Measurements from ENCODE around the gene CRYBA2.

CRYBA2 gene

DNA sequence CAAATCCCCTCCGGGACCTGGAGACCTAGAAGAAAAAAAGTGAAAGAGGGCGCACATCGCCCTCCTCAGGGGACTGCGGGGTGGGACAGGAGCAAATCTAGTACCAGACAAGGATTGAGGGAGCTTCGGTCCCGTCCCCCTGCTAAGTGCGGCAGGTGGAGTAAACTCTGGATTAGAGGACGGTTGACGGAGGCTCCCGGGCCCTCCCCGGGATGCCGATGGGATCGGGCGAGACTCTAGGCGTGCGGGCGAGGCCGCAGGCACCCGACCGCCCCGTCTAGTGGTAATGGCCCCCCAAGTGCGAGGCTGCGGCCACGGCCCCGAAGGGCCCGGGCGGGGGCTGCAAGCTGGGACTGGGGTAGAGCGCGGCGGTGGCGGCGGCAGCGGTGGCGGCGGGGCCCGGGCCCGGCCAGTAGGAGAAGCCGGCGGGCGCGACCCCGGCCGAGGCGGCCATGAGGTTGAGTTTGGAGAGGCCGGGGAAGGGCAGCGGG is 11.8 kb downstream of the CRYBA2 start:
- no peak for DNase-seq

DNA sequence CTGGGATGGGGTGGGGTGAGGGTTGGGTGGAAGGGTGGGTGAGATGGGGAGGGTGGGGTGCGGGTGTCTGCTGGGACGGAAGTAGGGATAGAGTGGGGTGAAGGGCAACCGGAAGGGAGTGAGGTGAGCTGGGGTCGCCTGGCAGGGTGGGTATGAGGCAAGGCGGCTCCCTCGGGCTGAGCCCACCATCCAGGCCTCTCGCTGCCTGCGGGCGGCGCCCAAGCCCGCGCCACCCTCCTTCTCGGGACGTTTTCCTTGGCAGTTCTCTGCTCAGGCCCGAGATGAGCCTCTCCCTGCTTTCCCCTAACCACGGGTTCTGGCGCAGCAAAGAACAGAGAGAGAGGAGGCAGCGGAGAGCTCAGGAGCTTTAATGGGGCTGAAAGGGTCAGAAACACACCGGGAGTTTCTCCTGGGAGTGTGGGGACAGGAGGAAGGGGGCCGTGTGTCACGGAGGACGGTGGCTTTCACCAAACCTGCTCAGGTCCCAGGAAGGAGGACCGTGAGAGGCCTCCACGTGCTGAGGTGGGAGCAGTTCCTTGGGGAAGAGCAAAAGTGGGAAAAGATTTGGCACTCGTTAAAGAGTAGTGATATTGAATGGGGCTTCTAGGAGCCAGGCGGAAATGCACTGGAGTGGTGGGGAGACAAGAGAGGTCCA is 12.4 kb downstream of the CRYBA2 start:
- no peak for DNase-seq

DNA sequence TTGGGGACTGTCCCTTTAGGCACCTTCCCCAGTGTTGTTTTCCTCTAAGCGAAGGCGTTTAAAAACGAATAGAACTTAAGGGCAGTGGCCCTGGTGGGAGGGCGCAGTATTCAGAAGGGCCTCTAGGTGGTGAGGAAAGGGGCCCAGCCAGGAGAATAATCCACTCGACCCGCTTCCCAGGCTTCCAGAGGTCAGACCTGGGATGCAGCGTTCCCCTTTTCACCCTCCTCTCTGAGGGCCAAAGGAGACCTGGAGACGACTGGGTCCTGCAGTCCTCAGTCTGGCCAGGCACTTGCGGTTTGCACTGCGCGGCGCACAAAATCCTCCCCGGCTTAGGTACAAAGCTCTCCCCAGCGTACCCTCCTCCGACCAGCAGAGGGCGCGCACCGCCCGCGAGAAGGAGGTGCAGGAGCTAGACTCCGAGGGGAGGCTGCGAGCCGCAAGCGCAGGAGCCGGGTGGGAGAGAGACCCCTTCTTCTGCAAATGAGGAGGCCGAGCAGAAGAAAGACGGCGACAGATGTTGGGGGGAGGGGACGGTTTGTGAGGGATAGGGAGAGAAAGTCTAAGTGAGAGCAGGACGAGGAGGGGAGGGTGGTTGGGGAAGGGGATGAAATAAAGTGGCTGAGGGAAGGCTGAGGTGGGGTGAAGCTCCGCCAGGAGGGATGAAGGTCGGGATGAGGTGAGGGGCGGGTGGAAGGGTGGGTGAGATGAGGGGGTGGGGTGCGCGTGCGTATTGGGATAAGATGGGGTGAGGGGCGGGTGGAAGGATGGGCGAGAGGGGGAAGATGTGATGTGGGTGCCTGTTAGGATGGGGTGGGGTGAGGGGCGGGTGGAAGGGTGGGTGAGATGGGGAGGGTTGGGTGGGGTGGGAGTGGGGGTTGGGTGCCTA is 13.1 kb downstream of the CRYBA2 start:
- peak; percentile 81 for DNase-seq

DNA sequence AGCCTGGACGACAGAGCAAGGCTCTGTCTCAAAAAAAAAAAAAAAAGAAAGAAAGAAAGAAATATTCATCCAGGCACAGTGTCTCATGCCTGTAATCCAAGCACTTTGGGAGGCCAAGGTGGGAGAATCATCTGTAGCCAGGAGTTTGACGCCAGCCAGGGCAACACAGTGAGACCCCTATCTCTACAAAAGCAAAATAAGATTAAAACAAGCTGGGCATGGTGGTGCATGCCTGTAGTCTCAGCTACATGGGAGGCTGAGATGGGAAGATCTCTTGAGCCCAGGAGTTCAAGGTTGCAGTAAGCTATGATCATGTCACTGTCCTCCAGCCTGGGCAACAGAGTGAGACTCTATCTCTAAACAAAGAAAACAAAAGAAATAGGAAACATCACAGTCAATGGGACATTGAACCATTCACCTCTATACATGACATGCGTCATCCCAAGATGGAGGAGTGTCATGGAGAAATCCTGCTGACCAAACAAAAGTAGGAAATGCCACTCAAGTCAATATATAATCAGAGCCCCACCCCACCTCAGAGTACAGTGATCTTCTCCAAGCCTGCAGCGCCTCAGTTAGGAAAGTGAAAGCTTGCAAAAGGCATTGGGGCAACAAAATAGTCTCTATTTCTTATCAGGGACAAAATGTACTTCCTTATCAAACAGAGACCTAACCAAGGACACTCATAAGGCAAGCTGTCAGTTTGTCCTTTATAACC is 18.0 kb downstream of the CRYBA2 start:
- no peak for DNase-seq

DNA sequence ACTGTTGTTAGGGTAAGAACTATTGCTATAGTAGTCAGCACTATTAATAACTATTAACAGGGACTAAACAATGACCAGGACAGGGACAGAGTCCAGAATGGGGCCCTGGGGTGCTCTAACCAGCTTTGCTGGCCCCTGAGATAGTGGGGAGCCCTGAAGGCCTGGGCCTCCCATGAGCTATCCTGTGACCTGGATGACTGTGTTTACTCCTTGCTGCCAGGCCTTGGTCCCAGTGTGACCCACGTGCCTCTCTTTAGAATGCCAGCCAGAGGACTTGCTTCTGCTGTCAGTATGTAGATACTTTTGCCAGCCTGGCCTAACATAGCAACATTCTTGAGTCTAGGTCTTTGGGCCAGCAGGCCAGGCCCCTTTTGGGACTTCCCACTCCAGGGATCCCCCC is 22.3 kb downstream of the CRYBA2 start:
- DNase-seq = no peak

DNA sequence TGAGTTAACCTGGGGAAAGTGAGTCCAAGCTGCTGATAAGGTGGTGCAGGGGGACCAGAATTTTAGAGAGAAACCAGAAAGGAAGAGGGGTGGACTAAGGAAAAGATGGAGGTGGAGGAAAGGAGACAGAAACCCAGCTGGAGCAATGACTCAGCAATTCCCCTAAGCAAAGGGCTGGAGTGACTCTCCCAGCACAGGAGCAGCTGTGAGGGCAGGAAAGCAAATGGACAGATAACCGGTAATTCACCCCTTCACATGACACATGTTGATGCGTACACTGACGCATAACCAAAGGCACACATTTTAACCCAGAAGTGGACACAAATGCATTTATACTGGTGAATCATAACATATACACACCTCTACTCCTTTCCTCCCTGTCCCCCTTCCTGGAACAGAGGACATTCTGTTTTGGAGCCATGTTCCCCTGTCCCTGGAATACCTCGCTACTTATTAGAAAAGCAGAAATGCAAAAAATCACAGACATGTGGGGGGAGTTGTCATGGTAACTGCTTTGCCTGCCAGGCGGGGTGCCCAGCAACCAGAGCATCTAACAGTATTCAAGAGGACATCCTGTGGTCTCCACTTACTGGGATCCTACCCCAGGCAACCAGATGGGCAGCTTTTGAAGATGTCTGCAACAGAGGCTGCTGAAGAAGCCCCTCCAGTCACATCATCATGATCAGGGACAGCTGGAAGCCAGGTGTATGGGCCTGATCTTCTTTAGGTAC is 29.0 kb downstream of the CRYBA2 start:
- DNase-seq = no peak

DNA sequence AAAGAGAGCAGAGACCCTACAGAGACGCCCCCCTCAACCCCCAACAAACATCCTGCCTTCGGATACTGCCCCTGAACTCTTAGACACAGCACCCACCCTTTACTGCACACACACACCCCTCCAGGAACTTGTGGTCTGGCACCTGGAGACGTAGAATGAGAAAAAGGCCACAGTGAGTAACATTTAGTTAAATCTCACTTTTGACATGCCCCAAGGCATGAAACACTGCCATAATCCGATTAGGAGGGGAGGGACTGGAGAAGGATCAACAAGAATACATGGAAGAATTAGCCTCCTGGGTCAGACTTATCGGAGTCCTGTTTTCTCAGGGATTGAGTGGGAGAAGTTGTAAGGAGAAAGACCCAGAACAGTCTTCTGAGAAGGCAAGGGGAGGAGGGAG is 29.6 kb downstream of the CRYBA2 start:
- DNase-seq = no peak

DNA sequence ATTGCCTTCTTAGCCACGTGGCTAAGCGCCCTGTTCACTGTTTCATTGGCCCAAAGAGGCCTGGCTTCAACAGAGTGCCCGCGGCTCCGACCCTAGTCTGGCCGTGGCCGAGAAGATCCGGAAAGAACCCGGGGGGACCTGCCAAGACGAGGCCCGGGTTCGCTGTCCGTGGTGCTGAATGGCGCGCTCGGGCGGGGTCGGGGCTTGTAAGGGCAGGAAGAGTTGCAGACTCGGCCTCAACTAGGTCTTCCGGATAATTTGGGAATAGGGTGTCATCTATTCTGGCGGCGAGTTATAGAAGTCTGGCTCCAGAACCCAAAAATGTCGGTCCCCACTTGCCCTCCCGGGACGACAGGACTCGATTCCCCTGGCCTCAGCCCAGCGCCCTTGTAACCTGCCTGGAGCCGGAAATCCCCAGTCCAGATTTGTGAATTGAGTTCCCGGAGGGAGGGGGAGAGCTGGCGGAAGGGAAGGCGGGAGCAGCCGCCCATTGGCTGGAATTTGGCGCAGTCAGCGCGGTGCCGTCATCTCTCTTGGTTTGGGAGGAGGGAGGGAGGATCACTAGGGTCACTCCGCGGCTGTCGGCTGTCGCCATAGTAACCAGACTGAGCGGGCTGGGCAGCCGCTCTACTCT is 30.2 kb downstream of the CRYBA2 start:
- peak; percentile 79 for DNase-seq

DNA sequence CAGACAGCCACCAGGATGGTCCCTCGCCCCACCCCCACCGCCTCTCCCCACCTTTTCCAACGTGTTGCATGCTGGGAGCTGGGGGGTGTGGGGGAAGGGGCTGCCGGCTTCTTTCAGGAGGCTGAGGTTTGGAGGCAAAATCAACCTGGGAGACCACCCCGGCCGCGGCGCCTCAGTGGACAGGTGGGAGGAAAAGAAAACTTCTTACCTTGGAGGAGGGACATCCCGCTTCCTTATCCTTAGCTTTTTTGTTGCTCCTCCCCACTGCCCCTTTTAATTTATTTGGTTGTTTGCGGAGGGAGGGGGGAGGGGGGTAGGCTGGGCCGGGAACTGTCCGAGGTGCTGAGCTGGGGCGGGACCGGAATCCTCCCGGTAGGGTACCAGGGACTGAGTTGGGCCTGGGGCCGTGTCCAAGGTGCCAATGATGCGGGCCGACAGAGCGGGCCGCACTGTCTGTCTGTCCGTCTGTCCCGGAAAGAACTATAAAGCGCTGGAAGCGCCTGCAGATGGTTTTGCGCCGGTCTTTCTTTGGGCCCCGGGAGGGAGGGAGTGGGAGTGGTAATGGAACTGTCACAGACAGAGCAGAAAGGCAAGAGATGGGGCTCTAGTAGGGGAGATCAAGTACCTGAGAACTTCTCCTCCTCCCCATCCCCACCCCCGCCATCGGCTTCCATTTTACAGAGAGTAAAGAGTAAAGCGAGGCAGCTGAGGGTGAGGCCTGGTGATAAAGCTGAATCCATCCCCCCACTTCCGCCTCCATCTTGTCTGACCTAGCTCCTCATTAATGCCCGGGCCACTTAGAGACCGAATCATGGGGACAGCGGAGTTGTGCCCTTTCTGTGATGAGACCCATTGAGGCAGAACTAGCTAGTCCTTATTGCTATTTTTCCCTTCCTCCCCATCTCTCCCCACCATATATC is 31.3 kb downstream of the CRYBA2 start:
- DNase-seq = no peak

DNA sequence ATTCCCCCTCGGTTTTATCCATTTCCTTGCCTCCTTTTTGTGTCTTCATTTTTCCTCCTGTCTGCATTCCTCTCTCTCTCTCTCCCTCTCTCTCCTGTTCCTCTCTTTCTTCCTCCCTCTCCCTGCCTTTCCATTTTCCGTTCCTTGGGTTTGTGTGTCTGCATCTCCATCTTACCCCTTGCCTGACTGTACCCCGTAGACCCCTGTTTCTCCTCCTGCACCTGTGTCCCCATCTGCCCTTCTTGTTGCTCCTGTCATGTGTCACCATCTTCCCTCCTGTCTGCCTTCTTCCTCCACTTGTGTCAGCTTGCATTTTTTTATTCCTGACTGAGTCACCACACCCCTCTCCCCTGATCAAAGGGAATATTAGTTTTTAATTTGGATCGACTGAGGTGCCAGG is 32.0 kb downstream of the CRYBA2 start:
- no peak for DNase-seq

DNA sequence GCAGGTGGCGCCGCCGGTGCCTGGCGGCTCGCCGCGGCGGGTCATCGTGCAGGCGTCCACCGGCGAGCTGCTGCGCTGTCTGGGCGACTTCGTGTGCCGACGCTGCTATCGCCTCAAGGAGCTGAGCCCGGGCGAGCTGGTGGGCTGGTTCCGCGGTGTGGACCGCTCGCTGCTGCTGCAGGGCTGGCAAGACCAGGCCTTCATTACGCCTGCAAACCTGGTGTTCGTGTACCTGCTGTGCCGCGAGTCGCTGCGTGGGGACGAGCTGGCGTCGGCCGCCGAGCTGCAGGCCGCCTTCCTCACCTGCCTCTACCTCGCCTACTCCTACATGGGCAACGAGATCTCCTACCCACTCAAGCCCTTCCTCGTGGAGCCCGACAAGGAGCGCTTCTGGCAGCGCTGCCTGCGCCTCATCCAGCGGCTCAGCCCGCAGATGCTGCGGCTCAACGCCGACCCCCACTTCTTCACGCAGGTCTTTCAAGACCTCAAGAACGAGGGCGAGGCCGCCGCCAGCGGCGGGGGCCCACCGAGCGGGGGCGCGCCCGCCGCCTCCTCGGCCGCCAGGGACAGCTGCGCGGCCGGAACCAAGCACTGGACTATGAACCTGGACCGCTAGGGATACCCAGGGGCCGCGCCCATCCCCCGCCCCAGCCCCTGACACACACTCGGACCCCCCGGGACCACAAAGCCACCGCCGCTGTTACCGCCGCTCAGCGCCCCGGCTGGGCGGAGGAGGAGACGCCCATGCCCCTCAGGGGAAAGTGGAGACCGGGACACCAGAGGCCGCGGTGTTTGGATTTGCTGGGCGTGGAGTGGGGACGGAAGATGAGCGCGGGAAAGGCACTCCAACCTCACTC is 32.7 kb downstream of the CRYBA2 start:
- no peak for DNase-seq

DNA sequence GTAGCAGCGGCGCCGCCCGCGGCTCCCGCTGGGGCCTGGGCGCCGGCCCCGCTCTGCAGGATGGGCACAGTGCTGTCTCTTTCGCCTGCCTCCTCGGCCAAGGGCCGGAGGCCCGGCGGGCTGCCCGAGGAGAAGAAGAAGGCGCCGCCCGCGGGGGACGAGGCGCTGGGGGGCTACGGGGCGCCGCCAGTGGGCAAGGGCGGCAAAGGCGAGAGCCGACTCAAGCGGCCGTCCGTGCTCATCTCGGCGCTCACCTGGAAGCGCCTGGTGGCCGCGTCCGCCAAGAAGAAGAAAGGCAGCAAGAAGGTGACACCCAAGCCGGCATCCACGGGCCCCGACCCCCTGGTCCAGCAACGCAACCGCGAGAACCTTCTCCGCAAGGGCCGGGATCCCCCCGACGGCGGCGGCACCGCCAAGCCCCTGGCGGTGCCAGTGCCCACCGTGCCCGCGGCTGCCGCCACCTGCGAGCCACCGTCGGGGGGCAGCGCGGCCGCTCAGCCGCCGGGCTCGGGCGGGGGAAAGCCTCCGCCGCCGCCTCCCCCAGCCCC is 33.4 kb downstream of the CRYBA2 start:
- DNase-seq = no peak

DNA sequence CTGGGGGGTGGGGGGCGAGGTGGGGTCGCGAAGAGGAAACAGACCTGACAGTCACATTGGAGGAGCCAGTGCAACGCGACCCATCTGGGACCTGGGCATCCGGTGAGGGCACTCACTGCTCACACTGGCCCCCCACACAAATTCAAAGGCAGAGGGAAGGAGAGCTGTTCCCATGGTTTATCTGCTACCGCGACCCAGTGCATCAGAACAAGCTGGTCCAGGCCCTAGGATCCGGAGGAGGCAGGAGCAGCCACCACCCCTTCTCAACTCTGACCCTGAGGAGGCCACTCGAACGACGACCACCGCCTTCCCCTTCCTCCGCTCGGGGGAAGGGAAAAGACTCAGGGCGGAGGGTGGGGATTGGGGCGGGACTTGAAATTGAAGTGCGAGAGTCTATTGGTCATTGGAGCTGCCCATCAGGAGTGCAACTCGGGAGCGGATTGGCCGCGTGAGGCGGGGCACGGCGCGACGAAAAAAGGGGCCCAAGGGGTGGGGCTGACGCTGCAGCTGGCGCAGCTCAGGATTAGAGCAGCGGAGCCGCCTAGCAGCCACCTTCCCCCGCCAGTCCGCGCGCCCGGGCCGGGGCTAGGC is 34.0 kb downstream of the CRYBA2 start, which contains the start of gene CDK5R2:
TSS of gene CDK5R2 (plus strand) at position 526 of the 591 bp plus-strand sequence. CDS start 155 bp downstream, outside the sequence.
- DNase-seq = peak; percentile 88

DNA sequence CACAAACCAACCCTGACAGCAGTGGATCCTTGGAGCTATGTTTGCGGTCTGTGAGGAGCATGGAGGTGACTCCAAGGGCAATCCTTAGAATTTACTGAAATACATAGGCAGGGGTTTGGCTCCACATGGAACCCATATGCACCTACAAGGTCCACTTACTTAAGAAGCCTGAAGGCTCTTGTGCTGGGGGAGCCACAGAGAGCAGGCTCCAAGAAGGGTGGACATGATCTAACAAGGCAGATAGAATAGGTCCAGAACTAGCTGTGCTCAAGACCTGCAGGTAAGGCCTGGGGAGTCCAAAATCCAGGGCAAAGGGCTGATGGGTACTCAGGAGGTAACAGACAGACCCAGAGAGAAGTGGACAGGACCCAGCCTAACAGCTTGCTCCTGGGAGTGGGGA is 34.9 kb downstream of the CRYBA2 start:
- no peak for DNase-seq

DNA sequence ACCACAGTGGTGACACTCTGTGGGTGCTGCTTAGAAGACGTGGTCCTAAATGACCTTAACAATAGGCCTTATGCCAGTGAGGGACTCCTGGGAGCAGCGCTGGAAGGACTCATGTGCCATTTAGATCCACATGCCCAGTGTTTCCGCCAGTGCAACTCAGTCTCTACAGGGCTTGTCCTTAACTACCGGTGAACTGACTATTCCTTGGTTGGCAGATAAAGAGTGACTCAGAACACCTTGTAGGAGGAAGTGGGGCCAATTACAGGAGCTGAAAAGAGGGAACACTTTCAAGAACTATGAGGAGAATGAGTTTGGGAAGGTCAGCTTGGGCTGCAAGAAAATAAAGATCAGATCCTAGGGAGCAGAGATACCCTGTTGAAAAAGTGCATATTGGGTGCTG is 35.6 kb downstream of the CRYBA2 start:
- no peak for DNase-seq

DNA sequence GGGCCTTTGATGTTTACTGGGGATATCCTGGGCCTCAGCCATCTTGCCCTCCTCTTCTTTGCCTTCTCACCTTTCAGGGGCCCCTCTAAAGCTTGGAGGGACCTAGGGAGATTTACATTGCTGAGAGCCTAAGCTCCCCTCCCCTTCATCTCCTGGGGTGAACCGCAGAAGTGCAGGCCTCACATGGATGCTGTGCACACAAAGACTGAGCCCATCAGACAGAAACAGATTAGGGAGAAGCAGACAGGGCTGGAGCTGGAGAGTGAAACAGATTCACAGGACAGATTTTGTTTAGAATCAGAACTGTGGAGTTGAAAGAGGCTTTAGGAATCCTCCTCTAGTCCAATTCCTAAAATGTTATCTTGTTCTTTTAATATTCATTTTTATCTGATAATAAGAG is 37.2 kb downstream of the CRYBA2 start:
- no peak for DNase-seq

DNA sequence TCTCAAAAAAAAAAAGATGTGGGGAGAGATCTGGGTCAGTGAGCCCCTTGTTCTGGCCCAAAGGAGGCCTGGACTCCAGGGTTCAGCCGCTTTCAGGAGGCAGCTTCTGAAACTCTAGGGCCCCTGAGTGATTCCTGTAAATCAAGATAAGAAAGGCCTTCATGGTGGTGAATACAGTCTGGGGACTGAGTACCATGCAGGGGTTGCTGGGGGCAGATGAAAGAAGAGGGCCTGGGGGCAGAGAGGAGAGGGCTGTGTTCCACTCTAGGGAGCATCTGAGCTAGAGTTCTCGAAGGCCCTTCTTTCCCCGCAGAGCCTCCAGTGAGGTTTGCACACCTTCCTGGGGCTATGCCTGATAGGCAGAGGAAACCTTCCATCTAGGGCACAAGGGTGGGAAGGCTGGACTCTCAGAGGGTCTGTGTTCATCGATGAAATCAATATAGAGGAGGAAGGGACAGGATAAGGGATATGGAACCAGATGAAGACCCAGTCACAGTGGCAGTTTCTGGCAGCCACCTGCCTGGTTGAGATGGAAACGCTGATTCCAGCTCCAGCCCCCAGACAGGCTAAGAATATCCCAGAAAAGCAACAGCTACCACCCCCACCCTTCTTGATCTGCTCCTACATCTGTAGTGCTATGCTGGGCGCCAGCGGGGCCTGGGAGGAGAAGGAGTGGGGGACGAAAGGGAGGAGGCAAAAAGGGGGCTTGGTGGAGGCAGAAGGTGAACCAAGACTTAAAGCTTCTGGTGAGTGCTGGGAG is 38.5 kb downstream of the CRYBA2 start:
- DNase-seq = no peak

DNA sequence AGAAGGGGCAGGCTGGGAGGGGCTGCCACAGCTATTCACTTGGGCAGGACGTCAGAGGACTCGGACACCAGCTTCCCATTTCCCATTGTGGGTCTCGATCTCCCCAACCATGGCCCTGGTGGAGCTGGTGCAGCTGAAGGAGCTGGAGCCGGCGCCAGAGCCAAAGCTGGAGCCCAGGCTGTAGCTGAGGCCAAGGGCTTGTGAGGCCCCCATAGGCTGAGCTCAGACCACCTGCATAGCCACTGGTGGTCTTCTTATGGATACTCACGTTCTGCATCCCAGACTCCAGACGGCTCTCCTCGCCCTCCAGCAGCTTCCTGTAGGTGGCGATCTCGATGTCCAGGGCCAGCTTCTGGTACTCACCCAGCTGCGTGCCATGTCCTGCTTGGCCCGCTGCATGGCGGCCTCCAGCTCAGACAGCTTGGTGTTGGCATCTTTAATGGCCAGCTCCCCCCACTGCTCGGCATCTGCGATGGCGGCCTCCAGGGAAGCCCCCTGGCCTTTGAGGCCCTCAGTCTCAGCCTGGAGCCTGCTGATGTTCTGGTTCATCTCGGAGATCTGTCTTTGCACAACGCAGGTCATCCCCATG is 39.8 kb downstream of the CRYBA2 start:
- DNase-seq = no peak
